Ureter (tissue), 1 donor: ENCODE results near the gene GCH1. TPM values are rescaled to one million over a fixed set of nuclear protein-coding genes. Genes with fewer than 3 reads are reported as not detected.
"Not testable (repeated sequence)": the region's sequence is repeated elsewhere in the genome, so short reads cannot be mapped to it uniquely, and the experiment has no call there.

Experiments used
- DNase-seq: peaks from one replicate; pipeline ENCODE4 v3.0.0-alpha.2; 2020; ENCODE audit warnings: low spot score
- total RNA-seq: library from RNA; stranded (reverse); gene quantifications from one replicate; pipeline ENCODE4 v1.2.4, GENCODE V29; 2023
- donor health status: DM: yes; HTN: yes; CAD: no.

Gene GCH1
- total RNA-seq, 1 donor from 2014 or later: 13.8 TPM

DNA sequence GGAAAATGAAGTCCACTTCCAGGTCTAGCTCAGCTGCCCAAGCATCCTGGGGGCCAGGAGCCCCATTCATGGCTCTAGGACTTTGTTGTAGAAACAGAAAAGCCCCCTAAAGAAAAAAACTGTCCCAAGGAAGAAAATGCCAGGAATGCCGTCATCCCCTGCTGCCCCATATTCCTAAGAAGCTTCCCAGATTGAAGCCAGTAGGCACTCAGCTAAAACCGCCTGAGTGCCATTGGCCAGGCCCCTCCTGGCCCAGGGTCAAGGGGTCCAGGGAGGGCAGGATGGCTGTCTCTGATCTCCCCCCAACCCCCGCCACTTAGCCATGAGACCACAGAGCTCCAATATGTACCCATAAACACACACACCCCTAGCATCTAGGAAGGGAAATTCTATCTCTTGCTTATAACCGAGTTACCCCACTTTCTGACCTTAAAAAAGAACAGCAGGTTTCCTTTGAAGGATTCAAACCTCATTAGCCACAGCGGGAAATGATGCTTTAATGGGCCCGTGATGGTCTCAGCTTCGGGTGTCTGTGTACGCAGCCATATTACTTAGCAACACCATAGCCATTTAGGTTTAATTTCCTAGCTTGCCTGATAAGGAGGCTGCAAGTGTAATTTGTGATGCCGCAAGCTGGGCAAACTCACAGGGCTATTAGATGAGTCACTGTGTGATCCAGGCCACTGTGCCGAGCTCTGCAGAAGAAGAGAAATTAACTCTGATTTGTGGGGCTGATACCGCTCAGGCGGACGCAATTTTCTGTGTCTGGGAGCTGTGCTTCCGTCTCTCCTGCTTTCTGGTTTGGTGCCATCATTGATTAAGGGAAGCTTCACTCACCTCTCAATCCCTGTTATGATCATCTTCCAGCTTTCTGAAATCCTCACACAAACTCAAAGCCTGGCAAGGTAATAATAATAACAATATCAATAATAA lies 84.2 kb downstream of the GCH1 start:
- DNase-seq: no peak

DNA sequence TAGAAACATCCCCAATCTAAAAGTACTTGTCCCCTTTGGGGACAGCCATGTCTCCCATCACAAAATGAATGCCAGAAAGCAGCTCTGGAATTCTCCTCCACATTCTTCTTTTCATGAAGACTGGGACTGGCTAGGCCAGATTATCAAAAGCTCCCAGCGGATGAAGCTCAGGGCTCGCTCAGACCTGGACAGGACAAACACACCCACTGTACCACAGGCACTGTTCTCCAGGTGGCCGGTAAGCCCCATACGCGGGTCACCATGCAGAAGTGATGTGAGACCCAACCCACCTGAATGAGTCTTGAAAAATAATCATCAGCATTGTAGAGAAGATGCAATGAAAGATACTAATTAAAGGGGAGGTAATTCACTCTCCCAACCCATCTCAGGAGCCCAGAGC lies 85.1 kb downstream of the GCH1 start:
- no peak for DNase-seq

DNA sequence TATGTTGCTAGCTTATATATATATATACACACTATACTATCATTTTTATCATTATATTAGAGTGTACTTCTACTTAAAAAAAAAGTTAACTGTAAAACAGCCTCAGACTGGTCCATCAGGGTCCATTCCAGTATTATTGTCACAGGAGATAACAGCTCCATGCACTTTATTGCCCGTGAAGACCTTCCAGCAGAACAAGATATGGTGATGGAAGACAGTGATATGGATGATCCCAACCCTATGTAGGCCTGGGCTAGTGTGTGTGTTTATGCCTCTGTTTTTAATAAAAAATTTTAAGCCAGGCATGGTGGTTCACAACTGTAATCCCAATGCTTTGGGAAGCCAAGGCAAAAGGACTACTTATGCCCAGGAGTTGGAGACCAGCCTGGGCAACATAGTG lies 86.2 kb downstream of the GCH1 start:
- no peak for DNase-seq

DNA sequence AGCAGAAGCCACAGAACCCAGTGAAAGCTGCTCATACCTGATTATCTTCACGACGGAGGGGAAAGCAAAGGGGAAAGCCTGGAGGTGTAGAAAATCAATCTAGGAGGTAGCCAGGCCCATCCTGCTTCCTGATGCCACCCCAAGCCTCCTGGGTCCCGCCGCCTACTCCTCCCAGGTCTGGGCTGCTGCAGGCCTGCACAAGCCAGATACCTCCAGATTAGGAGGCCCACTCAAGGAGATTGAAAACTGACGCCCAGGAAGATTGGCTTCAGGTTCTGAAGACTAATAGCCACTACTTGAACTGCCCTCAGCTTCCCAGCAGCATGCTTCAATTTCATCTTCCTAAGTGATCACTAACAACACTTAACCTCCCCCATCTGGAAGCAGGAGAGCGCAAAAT lies 87.1 kb downstream of the GCH1 start:
- DNase-seq: no peak

DNA sequence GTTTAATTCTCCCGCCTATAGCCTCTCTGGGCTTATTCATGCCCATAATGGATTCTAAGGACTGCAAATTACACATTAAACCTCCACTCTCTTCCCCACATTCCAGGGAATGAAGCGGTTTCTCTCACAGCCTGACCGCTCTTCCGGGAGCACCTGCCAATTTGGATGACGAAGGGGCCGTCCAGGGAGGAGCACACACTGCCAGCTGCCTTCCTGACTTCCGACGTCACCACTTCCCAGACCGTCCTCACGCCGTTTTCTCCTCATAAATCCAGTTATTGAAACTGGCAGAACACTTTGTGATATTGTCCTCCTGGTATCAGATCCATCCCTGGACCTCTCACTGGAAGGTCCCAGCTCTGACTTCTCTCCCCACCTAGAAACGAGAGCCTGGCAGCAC lies 87.6 kb downstream of the GCH1 start:
- no peak for DNase-seq

DNA sequence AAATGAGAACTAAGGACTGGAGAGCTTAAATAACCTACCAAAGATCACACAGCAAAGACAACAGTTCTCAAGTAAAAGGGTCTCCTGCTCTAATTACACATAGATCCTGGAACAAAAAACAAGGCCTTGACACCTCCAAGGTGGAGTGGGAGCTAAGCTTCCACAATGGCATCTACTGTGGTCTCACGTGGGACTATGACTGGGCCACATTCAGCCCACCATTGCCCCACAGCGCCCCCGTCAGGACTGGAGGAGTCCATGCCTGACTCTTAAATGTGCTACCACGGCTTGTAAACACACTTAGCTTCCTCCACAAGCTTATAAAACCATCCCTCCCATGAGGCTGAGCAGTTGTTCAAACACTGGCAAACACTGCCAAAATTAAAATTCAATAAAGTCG lies 88.5 kb downstream of the GCH1 start:
- no peak for DNase-seq

DNA sequence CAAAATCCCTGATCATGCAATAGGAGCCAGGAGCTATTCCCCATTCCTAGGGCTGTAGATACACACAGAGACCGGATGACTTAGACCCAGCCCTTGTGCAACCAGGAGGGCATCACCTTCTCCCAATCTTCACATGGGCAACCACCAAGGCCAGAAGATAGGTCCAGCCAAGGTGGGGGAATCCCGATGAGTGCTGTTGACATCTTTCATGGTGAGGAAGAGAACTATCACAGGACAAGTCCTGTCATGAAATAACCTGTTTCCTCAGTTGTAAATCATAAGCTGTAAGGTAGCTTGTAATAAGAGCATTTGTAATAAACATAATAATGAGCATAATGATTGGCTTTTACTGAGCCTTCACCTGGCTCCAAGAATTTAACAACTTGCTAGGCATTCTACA lies 89.5 kb downstream of the GCH1 start:
- DNase-seq: no peak

DNA sequence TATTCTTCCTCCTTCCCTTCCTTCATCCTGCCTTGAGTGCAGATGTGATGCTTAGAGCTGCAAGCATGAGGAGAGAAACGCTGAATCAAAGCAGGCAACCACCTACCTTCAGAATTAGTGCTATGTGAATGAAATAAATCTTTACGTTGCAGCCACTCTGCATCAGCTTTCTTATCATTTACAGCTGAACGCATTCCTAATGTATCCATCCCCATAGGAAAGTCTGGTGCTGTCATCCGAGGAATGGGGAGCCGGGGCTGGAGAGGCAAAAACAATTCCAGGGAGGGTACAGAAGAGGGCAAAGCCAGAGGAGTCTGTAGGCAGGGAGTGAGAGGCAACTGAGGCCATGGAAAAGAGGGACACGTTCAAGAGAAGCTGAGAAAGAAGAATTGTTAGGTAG lies 90.0 kb downstream of the GCH1 start:
- DNase-seq: no peak

DNA sequence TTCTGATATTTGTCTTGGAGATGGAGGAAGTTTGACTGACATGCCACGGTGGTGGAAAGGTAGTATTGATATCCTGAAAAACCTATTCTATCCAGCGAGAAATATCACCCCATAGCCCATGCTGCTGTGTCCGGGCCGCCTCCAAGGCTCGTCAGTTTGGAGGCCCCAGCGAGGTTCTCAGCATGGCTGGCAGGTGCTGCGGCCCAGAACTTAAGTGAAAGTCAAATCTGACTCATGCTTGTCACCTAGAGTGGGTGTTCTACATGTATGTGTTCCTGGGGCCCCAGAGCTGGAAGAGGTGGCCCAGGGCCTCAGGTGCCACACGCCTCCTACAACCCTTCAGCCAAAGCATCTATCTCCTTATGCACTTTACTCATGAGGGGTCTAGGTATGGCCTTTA lies 92.9 kb downstream of the GCH1 start:
- no peak for DNase-seq

DNA sequence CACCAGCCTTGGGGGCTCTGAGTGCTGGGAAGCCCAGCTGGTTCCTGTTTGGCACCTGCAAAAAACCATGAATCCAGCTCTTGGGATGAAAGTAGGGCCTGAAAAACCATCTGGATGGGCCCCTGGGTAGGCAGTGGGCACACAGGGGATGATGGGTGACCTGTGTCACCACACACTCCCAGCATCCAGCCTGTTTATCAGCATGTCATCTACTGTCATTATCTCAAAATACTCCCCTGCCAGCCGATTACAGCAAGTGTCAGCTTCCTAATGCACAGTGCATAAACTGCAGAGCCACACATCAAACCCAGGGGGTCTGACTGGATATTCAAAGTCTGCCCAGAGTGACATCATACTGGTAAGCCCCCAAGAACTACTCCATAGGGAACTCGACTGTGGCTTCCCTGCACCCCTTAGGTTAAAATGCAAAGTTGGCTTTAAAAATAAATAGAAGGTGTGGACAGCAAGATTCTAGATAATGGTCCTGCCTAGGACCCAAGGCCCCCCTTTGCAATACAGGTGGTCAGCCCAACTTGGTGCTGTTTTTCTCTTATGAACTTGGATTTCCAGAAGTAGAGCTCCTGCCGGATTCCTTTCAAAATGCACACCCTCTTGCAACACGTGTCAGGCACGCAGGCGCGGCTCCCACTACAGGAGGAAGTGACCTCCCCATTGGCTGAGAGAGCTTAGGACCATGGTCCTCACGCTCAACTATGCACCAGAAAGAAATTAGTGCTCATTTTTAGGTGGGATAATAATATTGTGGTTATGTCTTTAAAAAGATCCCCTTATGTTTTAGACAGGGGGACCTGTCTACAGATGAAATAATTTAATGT lies 94.1 kb downstream of the GCH1 start:
- no peak for DNase-seq

DNA sequence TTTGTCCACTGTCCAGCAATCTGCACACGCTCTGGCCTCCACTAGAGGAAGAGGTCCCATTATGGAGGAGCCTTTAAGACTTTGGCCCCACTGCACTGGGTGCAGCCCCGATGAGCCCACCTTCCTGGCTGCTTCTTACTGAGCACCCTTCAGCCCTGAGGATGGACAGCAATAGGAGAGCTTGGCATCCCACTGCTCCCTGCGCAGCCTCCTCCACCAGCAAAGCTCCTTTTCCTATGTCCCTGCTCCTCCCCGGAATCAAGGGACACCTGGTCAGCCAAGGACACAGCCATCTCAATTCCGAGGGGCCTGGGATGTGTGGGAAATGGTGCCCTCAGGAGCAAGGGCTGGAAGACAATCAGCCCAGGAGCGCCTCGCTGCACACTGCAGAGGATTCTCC lies 94.7 kb downstream of the GCH1 start:
- DNase-seq: no peak

DNA sequence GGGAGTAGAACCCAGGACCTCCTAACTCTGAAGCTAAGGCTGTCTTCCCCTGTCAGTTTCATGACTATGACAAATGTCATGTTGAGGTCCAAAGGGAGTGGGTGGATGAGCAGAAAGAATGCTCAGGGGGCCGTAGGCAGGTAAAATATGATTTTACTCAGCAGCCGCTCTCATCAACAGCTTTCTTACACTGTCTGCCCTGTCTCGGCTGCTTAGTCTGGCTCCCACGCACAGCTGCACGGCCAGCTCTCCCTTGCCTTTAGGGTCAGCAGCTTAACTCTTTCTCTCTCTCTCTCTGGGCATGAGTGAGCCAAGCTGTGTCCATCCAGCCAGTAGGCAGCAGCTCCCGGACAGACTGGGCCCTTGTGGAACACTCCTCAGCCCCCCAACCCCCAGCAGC lies 95.2 kb downstream of the GCH1 start:
- DNase-seq: no peak

DNA sequence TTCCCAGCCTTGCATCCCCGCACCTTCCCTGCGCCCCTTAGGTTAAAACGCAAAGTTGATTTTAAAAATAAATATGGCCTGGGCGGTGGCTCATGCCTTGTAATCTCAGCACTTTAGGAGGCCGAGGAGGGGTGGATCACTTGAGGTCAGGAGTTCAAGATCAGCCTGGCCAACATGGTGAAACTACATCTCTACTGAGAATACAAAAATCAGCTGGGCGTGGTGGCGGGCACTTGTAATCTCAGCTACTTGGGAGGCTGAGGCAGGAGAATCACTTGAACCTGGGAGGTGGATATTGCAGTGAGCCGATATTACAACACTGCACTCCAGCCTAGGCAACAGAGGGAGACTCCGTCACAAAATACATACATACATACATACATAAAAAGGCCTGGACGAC lies 96.0 kb downstream of the GCH1 start:
- no peak for DNase-seq

DNA sequence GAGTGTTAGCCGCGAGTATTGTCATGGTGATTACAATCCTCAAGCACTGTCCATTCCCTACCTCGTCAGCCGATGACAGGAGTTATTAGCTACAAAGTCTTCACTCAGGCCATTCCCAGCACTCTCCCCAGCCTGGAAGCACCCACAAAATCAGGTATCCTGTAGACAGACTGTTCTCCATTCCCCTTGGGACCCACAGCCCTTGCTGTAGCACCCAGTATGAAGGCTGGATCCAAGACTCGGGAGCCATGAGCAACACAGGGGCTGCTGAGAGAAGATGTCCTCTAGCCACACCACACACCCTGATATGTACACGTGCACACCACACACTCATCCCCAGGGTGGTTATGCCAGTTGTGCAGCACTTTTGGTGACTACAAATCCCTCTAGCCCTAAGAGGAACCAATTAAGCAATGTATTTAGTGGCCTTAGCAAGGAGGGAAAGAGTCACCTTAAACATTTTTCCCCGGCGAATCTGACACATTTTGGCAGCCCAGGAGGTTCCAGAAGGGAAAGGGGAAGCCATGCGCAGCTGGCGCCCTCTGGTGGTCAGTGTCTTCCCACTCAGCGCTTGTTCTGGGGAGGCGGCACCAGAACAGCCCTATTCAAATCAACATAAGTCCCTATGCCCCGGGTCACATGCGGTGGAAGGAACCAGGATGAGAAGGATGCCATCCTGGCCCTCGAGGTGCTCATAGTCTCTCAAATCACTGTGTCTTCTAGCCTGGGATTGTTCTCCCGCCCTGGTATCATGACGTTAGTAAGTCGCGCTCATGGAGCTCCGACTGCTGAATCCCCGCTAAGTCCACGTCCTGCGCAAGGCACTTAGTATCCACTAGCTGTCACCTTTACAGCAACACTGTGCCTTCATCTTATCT lies 96.9 kb downstream of the GCH1 start:
- DNase-seq: peak; percentile 83

DNA sequence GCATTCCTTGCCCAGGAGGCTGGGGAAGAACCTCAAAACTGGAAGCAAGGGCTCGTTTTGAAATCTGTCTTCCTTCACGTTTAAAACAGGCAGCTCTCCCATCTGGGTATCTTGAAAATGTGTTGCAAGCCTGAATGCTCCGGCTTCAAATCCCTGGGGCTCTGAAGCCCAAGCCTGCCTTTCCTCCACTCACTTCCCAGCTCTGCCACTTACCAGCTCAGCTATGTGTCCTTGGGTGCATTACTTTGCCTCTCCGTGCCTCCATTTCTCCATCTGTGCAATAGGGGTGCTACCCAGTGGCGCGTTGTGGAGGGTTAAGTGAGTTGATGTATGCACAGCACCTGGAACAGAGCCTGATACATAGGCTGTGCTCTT lies 97.6 kb downstream of the GCH1 start:
- DNase-seq: no peak

DNA sequence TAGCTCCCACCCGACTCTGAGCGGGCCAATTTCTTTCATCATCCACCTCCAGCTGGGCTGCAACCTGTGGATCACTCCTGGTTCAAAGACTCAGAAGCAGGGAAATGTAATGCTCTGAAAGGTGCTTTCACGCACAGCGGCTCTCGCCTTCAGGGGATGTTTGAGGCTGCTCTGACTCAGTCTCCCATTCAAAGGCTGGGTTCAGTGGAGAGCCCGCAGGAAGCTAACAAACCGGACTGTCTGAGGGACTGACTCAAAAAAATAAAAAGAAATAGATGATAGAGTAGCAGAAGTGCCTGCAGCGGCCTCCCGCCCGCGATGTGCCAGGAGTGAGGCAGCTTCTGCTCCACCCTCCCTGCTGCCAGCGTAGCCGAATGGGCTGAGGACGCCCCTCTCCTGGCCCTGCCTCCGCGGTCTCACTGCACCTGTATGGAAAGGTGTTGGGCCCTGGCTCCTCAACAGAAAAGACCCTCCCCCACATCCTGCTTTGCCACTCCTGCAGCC lies 98.0 kb downstream of the GCH1 start:
- no peak for DNase-seq

DNA sequence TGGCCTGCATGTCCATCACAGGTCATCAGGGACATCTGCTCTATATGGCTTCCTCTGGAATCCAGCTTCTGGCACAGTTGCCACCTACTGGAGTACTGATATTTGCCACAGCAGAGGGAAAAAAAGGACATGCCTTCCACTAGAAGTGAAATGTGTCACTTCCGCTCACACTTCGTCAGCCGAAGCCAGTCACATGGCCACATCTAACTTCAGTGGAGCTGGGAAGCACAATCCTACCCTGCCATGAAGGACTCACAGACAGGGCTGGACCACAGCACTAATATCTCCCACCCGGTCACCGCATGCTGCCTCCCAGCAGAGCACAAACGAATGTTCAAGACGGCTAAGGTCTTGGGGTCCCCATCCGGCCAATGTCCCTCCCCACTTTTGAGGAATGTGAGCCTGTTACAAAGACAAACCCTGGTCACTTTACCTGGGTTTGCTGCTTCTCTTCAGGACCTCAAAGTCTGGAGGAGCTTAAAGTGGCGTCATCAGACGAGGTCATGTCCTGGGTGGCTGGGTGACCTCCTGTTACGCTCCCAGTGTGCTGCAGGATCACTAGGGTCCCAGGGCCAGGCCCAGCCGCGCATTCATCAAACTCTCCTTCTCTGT lies 98.6 kb downstream of the GCH1 start:
- no peak for DNase-seq

DNA sequence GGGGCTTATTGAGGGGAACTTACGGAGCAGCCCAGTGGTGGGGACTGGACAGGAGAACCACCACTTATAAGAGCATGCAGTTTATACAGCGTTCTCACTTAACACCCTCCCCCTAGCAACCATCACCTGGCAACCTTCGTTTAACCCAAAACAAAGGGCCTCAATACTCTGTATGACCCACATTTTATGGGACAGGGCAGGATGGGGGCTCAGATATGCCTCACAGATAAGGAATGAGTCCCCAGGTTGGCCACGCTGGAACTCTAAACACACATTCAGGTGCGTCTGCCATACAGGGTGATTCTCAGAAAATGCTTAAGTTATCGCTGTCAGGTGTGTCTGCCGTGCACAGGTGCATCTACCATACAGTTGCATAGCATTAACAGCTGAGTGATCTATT lies 99.2 kb downstream of the GCH1 start:
- DNase-seq: no peak

DNA sequence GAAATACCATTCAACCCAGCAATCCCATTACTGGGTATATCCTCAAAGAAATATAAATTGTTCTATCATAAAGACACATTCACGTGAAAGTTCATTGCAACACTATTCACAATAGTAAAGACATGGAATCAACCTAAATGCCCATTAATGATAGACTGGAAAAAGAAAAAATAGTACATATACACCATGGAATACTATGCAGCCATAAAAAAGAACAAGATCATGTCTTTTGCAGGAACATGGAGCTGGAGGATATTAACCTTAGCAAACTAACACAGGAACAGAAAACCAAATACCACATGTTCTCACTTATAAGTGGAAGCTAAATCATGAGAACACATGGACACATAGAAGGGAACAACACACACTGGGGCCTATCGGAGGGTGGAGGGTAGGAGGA lies 101.1 kb downstream of the GCH1 start:
- DNase-seq: not testable (repeated sequence)

DNA sequence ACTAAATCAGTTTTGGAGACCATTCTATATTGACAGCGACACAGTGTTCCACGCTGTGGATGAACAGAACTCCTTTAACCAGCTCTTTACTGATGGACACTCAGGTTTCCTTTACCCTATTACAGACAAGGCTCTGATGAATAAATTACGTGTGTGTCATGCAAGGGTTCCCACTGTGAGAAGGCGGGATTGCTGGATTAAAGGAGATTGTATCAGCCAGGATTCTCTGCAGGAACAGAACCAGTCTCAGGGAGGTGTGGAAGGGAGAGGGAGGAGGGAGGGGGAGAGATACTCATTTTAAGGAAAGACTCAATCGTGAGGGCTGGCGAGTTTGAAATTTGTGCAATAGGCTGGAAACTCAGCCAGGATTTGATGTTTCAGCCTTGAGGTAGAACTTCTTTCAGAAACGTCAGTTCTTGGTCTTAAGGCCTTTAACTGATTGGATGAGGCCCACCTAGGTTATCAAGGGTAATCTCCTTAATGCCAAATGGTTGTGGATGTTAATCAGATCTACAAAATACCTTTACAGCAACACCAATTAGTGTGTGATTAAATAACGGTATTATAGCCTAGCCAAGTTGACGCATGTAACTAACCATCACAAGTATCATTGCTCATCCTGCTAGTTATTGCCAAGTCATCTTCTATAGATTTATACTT lies 104.0 kb downstream of the GCH1 start:
- no peak for DNase-seq

DNA sequence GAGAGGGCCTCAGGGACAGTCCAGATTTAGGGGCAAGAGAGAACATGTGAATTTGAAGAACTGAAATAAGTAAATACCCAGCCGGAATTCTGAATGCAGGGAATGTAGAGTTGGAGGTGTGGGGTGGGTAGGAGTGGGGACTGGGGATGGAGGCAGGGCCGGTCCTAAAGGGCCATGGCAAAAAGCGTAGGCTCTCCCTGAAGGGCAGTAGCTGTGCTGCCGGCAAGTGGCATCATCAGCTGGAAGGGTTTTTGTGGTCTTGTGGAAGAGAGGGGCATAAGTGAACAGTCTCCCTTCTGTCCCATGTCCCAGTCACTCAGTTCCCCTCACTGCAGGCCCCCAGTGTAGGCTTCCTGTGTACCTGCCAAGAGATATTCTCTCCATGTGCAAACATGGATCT lies 104.6 kb downstream of the GCH1 start:
- DNase-seq: no peak
